PC-9 (cell line): ENCODE data around the gene SULT1E1.

Experiments
- EZH2 ChIP-seq: fragments of 200-600 bp; sonication (generic); IDR thresholded peaks from 2 replicates; pipeline ENCODE4 v1.8.0; 2017; ENCODE audit warnings: antibody characterized with exemption, low read depth
- TF ChIP-seq, protein P1 (sequence below): fragments of 200-600 bp; sonication (generic); conservative IDR thresholded peaks from 2 replicates; pipeline ENCODE4 v1.6.1; 2017; ENCODE audit warnings: mixed run types, antibody characterized with exemption, mild to moderate bottlenecking, moderate library complexity

DNA sequence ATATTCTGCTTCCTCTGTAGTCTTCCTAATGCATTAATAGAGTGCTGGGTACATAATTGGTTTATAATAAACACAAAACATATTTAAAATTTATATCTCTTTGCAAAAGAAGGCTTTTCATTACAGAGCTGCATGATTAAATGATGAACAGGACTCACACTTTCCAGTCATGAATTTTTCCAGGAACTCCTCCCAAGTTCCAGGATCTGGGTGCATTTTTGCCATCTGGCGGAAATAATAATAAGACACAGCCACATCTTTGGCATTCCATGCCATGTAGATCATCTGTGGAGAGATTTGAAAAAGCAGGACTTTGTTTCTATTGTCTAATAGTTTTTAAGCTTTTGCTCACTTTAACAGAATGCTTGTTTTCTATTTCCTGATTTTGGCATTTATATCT, 59.3 kb downstream of the SULT1E1 start:
- TF ChIP-seq, protein P1, sequence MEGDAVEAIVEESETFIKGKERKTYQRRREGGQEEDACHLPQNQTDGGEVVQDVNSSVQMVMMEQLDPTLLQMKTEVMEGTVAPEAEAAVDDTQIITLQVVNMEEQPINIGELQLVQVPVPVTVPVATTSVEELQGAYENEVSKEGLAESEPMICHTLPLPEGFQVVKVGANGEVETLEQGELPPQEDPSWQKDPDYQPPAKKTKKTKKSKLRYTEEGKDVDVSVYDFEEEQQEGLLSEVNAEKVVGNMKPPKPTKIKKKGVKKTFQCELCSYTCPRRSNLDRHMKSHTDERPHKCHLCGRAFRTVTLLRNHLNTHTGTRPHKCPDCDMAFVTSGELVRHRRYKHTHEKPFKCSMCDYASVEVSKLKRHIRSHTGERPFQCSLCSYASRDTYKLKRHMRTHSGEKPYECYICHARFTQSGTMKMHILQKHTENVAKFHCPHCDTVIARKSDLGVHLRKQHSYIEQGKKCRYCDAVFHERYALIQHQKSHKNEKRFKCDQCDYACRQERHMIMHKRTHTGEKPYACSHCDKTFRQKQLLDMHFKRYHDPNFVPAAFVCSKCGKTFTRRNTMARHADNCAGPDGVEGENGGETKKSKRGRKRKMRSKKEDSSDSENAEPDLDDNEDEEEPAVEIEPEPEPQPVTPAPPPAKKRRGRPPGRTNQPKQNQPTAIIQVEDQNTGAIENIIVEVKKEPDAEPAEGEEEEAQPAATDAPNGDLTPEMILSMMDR: no peak
- TF ChIP-seq EZH2: no peak
